Activated T-cell treated with anti-CD3 and anti-CD28 coated beads, Interleukin-2, amount 50 U/mL, for 1 hour (primary cell): ENCODE measurements around the gene R3HCC1L.

ENCODE experiments used
- DNase-seq: peaks from one replicate; pipeline ENCODE4 v3.0.0-alpha.2; 2020

R3HCC1L gene

GRCh38 chr10:98292971-98293370, 158.5 kb downstream of the R3HCC1L start:
- DNase-seq, result no peak

- DNase-seq, result no peak
Measured at GRCh38 chr10:98293550-98294269, 159.3 kb downstream of the R3HCC1L start.

DNA sequence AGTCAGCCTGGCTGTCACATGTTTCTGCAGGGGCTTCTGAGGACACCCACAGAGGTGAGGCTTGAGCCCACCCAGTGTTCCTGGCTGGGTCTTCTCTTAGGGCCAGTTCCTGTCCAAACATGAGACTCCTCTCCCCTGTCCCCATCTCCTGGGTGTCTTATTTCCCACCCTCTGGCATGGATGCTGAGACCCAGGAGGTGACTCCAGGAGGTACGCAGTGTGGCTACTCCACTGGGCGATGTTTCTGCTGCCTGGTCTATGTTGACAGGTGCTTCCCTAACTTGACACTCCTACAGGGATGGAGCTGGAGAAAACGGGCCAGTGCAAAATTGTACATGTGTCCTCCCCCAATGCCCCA, 159.8 kb downstream of the R3HCC1L start:
- DNase-seq, result no peak
